Suprapubic skin (tissue), 3 donors: ENCODE results near the gene FUT3.

Experiments used
- POLR2A ChIP-seq, 2 donors: fragments of 450-650 bp; IDR thresholded peaks; one replicate each; pipeline ENCODE4 v1.6.1; 2017; ENCODE audit warnings: antibody characterized with exemption in 2 of 2, mild to moderate bottlenecking in 2 of 2, moderate library complexity in 2 of 2
- TF ChIP-seq, protein P1 (sequence below), 2 donors: fragments of 200-600 bp in 1 of 2; fragments of 450-650 bp in 1 of 2; sonication (generic) in 1 of 2; IDR thresholded peaks; one replicate each; pipeline ENCODE4 v1.5.1; 2016 to 2019; ENCODE audit warnings: antibody characterized with exemption in 2 of 2, mild to moderate bottlenecking in 1 of 2, moderate library complexity in 1 of 2

GRCh38 chr19:5803441-5803751 lies 47.9 kb downstream of the FUT3 start:
- TF ChIP-seq, protein P1, sequence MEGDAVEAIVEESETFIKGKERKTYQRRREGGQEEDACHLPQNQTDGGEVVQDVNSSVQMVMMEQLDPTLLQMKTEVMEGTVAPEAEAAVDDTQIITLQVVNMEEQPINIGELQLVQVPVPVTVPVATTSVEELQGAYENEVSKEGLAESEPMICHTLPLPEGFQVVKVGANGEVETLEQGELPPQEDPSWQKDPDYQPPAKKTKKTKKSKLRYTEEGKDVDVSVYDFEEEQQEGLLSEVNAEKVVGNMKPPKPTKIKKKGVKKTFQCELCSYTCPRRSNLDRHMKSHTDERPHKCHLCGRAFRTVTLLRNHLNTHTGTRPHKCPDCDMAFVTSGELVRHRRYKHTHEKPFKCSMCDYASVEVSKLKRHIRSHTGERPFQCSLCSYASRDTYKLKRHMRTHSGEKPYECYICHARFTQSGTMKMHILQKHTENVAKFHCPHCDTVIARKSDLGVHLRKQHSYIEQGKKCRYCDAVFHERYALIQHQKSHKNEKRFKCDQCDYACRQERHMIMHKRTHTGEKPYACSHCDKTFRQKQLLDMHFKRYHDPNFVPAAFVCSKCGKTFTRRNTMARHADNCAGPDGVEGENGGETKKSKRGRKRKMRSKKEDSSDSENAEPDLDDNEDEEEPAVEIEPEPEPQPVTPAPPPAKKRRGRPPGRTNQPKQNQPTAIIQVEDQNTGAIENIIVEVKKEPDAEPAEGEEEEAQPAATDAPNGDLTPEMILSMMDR (IDR thresholded peaks at IDR 0.05): no peak
- no peak for TF ChIP-seq POLR2A (IDR thresholded peaks at IDR 0.05)
